Stimulated activated CD4-positive, alpha-beta T cell treated with anti-CD3 and anti-CD28 coated beads, TNF-alpha, amount 100 ng/mL, for 1 hour (primary cell): Measurements from ENCODE around the gene ARL3.
A peak's percentile ranks its signal among the peaks of the same experiment; 100 is the strongest.
"Not testable (repeated sequence)": the region's sequence is repeated elsewhere in the genome, so short reads cannot be mapped to it uniquely, and the experiment has no call there.

ENCODE experiments used
- DNase-seq, 3 donors: peaks; one replicate each; pipeline ENCODE4 v3.0.0-alpha.2; 2020; ENCODE audit warnings: low read depth in 3 of 3, low spot score in 1 of 3

Gene ARL3

DNA sequence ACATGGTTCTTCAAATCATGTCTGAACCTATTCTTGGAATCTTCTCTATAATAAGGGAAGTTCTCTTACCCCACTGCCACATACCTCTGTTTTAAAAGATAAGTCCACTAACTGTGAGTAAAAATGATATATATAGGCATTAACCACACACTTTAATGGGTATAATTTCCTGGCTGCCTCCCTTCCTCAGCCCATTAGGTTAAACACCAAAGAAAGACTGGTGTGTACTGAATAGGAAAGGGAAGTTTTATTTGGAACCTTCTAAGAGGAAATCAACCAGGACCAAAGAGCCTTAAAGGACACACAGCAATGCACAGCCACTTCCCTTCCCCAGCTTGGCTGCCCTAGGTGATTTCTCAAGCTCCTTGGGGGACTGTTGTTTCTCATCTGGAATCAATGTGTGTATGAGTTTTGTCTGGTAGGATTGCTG is 24.5 kb upstream of the ARL3 start:
- DNase-seq: no peak

DNA sequence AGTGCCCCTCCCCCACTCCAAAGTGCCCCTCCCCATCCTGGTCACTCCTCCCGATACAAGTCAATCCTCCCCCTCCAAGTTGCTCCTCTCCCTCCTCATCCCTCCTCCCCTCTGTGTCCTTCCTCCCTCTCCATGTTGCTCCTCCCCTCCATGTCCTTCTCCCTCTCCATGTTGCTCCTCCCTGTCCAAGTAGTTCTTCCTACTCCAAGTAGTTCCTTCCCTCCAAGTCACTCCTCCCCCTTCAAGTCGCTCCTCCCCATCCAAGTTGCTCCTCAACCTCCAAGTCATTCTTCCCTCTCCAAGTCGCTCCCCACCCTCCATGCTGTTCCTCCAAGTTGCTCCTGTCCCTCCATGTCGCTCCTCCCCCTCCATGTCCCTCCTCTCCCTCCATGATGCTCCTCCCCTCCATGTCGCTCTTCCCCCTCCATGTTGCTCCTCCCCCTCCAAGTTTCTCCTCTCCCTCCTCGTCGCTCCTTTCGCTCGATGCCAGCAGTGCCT is 20.9 kb upstream of the ARL3 start:
- DNase-seq: no peak

DNA sequence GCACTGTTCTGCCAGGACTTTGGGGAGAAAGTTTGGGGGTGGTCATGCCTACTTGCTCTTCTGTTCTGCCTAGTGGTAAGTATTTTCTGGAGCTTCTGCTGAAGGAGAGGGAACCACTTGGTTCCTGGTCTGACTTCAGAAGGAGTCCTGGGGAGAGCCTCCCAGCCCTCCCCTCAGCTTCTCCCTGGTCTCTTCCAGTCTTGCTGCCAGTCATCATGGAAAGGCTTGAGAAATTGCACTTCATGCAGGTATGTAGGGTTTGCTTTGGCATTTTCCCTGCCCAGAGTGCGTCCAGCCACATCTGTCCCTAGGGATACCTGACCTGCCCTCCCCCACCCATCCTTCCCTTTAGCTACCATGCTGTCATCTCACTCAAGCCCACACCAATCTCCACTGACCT is 18.5 kb upstream of the ARL3 start:
- DNase-seq: no peak

DNA sequence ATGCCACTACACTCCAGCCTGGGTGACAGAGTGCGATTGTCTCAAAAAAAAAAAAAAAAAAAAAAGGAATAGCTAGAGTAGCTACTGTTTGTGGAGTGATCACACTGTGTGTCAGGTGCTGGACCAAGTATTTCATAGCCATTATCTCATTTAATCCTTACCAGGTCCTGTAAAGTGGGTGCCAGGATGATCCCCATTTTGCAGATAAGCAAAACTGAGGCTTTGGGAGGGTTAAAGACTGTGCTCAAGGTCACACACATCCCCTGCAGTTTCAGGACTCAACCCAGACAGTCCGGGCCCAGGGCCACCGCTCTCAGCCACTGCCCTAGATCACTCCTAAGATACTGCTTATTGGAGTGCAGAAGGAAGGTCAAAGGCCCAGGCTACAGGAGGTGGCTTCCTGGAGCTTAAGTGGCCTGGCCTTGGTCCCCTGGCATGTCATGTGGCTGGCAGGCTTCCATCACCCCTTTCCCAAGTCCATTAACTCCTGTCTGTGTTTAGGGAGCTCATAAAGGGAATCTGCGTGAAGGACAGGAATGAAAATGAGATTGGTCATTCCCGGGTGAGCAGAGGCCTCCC is 17.1 kb upstream of the ARL3 start:
- no peak for DNase-seq

DNA sequence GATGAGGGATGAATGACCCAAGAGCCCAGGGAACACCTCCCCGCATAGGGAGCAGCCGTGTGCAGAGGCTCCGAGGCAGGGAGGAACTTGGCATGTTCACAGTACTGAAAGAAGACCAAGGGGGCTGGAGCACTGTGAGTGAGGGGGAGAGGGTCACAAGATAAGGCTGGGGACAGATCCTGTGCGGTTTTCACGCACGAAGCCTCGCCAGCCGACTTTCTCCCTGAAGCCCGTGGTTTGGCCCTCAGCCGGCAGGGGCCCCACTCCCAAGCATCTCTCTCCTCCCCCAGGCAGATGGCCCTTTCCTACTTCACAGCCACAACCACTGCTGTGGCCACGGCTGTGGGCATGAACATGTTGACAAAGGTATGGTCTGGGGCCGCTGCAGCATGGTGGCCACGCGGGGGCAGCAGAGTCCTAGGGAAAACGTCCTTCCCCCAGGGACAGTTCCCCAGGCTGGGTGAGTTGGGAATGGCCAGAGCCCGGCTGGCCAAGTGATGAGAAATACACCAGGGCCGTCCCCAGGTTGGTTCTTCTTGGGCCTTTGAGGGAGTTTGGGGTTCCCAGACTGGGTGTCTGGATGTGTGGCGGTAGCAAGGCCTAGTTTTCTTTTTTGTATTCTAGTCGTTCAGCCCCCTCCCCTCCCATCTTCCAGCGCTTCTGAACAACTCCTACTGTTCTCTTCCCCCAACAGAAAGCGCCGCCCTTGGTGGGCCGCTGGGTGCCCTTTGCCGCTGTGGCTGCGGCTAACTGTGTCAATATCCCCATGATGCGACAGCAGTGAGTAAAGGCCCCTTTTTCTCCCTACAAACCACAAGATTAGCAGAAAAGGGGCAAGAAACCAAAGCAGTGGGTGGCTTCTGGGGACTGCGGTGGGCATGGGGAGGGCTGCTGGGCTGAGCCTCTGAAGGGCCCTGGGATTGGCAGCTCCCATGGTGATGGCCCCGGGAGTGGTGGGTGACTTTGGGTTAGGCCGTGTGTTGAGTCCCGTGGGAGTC is 15.1 kb upstream of the ARL3 start:
- peak in 1 of 3 donors; percentile 43 for DNase-seq

DNA sequence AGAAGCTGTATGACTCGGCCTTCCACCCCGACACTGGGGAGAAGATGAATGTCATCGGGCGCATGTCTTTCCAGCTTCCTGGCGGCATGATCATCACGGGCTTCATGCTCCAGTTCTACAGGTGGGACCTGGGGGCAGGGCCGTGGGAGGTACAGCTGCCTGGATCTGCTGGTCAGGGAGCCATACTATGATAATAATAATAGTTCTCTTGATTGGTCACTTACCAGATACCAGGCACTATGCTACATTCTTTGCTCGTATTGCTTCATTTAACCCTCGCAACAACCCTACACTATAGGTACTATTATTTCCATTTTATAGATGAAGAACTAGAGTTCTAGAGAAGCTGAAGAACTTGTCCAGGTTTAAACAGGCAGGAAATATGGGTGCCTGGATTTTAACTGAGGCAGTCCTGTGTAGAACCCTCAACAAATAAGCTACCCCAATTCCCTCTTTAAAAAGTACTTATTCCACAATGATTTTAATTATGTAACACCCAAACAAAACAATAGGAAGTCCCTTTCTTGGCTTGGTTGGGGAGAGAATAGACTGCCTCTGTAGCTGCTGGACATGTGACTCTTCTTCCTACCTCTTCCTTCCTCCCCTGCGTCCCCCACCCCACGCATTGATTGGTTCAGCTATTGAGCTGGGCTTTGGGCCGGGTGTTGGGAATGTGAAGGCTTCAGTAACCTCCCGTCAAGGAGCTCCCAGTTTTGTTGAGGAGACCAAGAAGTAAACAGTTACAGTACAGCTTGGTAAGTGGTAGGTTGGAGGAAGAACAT is 13.0 kb upstream of the ARL3 start:
- no peak for DNase-seq

DNA sequence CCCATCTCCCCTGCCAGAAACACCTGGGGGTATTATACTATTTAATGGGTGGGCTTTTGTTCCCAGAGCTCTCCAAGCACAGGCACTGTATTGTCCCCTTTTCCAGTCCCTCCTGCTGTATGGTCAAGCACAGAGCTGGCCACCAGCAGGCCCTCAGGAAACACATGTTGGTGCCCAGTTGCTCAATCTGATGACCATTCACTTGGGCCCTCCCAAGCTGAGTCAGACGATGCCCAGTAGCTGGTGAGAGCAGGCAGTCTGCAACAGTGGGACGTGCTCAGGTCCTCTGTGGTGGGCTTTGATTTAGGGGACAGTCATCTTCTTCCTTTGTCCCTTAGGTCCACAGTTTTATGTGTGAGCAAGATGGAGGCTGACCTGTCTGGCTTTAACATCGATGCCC is 12.1 kb upstream of the ARL3 start:
- DNase-seq: no peak

DNA sequence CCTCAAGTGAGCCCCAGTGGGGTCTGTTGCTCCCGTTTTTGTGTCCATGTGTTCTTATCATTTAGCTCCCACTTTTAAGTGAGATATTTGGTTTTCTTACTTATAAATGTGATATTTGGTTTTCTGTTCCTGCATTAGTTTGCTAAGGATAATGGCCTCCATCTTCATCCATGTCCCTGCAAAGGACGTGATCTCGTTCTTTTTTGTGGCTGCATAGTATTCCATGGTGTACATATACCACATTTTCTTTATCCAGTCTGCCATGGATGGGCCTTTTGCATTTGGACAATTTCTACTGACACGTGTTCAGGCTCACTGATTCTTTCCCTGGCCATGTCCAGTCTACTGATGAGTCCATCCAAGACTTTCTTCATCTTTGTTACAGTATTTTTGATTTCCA is 9.8 kb upstream of the ARL3 start:
- no peak for DNase-seq

DNA sequence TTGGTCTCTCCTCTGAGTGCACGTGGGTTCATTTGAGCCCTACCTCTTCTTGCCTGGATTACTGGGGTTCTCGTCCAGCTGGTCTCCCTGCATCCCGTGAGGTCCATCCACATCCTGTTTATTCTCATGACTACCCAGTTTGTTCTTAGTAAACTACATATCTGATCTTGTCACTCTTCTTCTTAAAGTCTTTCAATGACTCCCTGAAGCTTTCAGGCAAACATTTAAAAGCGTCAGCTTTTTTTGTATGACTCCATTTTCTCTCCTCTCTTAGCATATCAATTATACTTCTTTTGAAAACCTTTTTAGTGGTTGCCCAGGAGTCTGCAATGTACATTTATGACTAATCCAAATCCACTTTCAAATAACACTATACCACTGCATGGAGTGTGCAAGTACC is 7.8 kb upstream of the ARL3 start:
- no peak for DNase-seq

DNA sequence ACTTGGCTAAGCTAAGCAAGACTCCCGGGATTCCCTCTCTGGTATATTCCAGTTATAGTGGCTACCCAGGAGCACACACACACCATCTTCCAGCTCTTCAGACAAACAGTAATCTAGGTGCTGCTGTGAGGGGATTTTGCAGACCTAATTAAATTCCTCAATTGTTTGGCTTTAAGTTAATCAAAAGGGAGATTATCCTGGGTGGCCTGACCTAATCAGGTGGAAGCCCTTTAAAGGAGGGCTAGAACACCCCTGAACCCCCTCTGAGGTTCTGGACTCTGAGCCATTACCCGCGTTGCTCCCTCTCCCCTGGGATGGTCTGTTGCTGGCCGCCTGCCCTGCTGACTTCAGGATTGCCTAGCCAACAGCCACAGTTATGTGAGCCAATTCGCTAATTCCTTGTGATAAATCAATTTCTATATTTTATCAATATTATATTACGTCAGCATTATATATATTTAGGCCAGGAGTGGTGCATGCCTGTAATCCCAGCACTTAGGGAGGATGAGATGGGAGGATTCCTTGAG is 6.6 kb upstream of the ARL3 start:
- DNase-seq: no peak

DNA sequence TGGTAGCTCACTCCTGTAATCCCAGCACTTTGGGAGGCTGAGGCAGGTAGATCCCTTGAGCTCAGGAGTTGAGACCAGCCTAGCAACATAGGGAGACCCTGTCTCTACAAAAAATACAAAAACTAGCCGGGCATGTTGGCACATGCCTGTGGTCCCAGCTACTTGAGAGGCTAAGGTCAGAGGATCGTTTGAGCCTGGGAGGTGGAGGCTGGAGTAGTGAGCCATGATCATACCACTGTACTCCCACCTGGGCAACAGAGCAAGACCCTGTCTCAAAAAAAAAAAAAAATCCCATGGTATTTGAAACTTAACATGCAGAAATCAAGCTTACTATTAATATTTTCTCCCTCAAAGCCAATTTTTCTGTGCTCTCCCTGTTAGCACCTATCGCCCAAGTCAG is 6.1 kb upstream of the ARL3 start:
- DNase-seq: no peak

DNA sequence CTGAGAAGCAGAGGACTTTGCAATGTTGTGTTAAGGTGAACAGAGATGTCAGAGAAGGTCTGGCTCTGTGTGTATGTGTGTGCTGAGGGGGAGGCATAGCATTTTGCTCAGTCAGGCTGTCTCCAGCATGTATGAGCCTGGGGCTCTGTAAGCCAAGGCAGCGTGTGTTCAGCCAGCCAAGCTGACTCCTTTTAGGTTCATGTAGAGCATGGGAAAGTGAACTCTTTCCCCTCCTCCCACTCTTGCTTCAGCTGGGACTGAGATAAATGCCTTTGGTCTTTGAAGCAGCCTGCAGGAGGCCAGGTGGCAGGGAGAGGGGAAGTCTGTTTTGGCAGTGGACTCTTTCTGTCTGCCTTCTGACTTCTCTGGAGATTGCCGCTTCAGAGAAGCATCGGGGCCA is 4.0 kb upstream of the ARL3 start:
- no peak for DNase-seq

DNA sequence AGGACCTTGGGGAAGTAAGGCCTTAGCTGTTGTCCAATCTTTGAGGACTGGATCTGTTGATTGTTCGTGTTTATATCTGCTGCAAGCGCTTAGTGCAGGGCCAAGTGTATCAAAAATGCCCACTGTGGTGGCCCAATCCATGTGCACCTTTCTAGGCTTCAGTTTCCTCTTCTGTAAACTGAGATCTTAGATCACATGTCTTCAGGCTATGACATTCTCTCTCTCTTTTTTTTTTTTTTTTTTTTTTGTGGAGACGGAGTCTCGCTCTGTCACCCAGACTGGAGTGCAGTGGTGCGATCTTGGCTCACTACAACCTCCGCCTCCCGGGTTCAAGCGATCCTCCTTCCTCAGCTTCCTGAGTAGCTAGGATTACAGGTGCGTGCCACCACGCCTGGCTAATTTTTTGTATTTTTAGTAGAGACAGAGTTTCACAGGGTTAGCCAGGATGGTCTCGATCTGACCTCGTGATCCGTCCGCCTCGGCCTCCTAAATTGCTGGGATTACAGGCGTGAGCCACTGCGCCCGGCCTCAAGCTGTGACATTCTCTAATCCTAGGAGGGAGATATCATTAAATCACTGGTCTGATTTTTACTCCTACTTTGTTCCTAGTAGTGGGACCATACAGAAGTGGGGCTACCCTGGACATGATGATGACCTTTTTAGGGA is 2.8 kb upstream of the ARL3 start:
- not testable (repeated sequence) for DNase-seq

DNA sequence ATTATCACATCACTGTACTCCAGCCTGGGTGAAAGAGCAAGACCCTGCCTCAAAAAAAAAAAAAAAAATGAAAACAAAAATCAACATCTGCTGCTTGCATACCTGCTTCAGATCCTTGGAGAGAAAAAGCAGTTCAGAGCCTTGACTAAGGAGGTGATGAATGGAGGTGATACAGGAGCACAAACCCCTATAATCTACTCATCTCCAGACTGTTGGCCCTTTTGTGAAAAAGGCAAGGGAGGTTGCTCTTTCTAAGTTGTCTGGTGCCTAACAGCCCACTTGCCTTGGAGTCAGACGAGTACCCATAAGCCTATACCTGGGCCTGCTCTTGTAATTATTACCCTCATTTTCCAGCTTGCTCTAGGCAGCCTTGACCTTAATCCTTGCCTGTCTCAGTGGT is 1.7 kb upstream of the ARL3 start:
- no peak for DNase-seq

DNA sequence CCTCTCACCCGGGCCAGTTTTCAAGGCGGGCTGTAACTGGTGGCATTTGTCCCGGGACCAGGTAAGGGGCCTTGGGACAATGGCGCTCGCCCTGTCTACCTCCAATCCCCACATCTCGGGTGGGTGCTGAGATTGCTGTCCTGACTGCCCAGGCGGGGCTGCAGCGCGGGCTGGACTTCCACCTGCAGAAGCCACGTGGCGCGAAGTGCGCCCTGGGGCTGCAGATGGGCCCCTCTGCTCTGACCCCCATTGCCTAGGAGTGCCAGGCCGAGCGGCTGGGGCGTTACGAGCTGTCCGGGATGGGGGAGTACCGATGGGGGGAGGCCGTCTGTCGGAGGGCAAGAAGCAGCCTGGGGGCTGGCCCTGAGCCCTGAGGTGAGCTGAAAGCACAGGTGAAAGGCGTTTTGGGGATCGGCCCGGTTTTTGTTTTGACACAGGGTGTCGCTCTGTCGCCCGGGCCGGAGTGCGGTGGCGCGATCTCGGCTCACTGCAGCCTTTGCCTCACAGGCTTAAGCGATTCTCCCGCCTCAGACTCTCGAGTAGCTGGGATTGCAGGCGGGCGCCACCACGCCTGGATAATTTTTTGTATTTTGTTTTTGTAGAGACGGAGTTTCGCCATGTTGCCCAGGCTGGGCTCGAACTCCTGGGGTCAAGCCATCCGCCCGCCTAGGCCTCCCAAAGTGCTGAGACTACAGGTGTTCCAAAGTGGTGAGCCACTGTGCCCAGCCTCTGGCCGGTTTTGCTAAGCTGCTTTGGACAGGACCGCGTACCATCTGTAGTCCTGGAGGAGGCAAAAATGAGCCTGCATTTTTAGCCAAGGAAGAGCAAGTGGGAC is 641 bp upstream of the ARL3 start, which contains the start of gene SFXN2:
SFXN2 (plus strand) TSS at position 16 of the 835 bp plus-strand sequence. CDS start 12,001 bp downstream, outside the sequence.
- peak in 2 of 3 donors; percentile 11 to 27 for DNase-seq

DNA sequence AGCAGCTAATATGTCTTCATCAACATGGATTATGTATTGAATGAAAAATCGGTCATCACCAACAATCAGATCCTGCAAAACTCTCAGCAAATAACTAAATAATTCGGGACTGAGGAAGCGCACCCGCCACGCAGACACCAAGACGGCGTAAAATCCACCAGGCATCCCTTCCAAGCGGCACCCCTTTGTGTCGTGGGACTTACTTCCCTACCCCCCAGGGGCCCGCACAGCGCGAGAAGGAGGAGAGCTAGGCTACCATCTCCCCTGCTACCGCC is 721 bp downstream of the ARL3 start:
- peak in 2 of 3 donors; percentile 25 to 45 for DNase-seq

DNA sequence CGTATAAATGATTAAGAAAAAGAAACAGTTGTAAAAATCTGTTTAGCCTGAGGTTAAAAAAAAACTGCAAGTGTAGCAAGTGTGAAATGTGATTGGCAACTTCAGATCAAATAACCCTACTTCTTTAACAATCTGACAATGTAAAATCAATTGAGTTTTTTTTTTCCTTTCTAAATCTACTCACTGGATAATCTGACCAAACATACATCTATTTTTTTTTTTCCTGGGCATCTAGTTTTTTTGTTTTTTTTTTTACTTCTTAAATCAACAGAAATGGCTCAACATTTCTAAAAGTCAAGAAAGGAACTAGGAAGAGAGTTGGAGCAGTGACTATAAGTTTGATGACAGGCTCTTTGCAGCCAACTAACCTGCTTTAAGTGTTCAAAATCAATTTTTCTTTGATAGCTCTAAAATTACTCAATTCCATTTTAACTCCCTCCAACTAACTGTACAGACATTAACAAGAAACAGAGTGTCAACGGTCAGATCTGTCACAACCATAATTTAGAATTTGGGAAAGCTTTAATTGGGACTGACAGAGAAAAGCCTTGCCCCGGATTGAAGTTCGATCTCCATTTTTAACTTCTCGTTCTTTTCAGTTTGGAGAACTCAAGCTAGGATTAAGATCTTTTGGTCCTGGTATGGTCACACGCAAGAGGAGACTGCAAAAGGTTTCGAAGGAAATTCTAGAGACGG is 1.2 kb downstream of the ARL3 start:
- no peak for DNase-seq

DNA sequence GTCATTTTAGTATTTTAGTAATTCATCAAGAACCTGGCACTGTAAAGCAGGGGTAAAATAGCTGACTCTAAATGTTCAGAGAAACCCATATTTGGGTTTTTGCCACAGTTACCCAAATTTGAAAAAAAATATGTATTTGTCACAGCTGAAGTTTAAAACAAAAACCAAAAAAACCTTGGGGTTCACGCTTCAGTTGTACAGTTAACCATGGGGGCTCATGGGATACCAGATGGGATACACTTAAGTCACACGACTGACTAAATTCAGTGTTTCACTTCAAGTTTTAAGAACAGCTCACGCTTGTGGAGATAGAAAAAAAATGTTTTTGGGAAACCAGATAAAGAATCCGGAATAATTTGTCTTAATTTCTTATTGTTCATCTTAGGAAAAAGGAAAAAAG is 2.1 kb downstream of the ARL3 start:
- no peak for DNase-seq

DNA sequence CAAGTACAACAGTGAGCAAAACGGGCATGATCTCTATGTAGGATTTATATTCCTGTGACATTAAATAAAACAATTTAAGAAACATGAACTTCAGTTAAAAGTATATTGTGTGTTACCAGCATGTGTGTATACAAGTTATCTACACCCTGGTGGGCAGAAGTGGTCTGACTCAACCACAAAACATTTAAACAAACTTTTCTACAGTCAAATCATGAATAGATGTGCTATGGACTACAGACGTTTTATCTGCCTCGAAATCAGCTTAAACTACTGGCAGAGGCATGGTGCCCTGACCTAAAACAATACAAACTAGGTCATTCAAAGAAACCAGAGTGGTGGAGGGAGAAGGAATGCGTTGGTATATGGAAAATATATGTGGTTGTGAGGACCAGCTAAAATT is 3.6 kb downstream of the ARL3 start:
- DNase-seq: no peak
